Thyroid gland (tissue), 4 donors: Measurements from ENCODE around the gene KIAA0930. TPM values are rescaled to one million over a fixed set of nuclear protein-coding genes. Genes with fewer than 3 reads are reported as not detected.

Experiments used
- DNase-seq, 2 donors: peaks; one replicate each; pipeline ENCODE4 v3.0.0-alpha.2; 2019
- H3K27ac ChIP-seq, 3 donors: fragments of 200-600 bp; sonication (generic); 1 replicate in 2 of 3; 2 replicates in 1 of 3; pipeline ENCODE4 v1.5.1; 2016 to 2019; ENCODE audit warnings: mild to moderate bottlenecking in 1 of 3, moderate library complexity in 1 of 3
- H3K27me3 ChIP-seq: fragments of 200-600 bp; sonication (generic); one replicate; pipeline ENCODE4 v1.5.1; 2019
- H3K36me3 ChIP-seq, 2 donors: fragments of 200-600 bp; sonication (generic); one replicate each; pipeline ENCODE4 v1.5.1; 2016 to 2019
- H3K4me1 ChIP-seq, 2 donors: fragments of 200-600 bp; sonication (generic); one replicate each; pipeline ENCODE4 v1.5.1; 2017 to 2019
- H3K4me3 ChIP-seq, 3 donors: fragments of 200-600 bp; sonication (generic); replicated peaks in 1 of 3; 1 replicate in 2 of 3; 2 replicates in 1 of 3; pipeline ENCODE4 v1.5.1; 2016; ENCODE audit warnings: mild to moderate bottlenecking in 1 of 3
- H3K9me3 ChIP-seq: fragments of 200-600 bp; sonication (generic); one replicate; pipeline ENCODE4 v1.5.1; 2017
- POLR2A ChIP-seq, 2 donors: fragments of 450-650 bp; IDR thresholded peaks; one replicate each; pipeline ENCODE4 v1.6.1; 2017; ENCODE audit warnings: antibody characterized with exemption in 2 of 2, mild to moderate bottlenecking in 2 of 2, moderate library complexity in 1 of 2
- WGBS, 2 donors: methylation state at CpG; one replicate each; pipeline ENCODE4 v1.1.5; 2017; 5-methylcytosine and 5-hydroxymethylcytosine counted together
- intact Hi-C: fragments of 100-400 bp; cut with DNase I; formaldehyde crosslinking; loops from one replicate; pipeline ENCODE4 v1.15.1; 2023
- total RNA-seq, 4 donors: library from RNA; depleted of rRNA; stranded (reverse); fragments of >200 nt; gene quantifications; one replicate each; pipeline ENCODE4 v1.2.3, GENCODE V29; 2016
- TF ChIP-seq, protein P1 (sequence below), 6 experiments: fragments of 200-600 bp in 3 of 6; fragments of 450-650 bp in 3 of 6; sonication (generic) in 3 of 6; IDR thresholded peaks; one replicate each; pipeline ENCODE4 v1.5.1; 2016 to 2019; ENCODE audit warnings: antibody characterized with exemption in 6 of 6, mild to moderate bottlenecking in 2 of 6, inconsistent platforms in 1 of 6, moderate library complexity in 1 of 6

Gene KIAA0930
- total RNA-seq, result 10 to 100 TPM; 21.0 to 42.7 (median 25.0) TPM

DNA sequence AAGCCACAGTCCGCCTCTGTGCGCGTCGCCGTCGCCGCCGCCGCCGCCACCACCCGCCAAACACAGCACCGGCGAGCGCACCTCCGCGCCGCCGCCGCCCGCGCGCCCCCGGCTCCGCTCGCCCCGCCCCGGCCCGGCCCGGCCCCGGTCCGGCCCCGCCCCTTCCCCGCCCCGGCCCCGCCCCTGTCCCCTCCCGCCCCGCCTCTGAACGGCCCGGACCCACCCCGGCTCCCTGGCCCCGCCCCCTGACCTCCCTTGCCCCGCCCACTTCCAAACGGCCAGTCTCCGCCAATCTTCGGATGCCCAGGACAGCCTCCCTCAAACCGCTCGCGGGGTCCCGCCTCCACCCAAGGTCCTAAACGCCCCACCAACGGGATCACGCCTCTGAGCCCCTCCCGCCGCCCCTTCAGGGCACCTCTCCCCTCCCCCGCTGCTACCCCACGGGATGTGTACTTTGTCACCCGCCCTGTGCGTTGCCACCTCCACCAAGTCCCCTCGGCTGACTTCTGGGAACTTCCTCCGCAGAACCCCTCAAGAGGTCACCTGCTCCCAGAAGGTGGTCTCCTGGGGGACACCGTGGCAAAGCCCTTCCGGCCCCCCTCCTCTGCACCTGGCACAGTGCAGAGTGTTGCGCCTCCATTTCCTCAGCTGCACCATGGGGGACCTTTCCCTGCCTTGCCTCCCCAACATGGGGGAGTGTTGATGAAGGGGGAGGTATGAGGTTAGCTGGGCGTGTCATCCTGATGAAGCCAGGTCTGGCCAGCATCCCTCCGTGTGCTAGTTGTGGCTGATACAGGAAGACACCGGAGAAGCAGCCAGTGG lies at the start of gene KIAA0930:
TSS of gene KIAA0930 (minus strand) at position 85 of the 822 bp plus-strand sequence. CDS start 191 bp downstream, outside the sequence.
- H3K4me1 ChIP-seq, result peaks cover 12 to 29% of the 10 kb centered on the region in 2 donors
- peak within 1 kb of the TSS; percentile 11 to 50 (median 25) for H3K4me3 ChIP-seq
- no peaks in the 10 kb centered on the region for H3K27me3 ChIP-seq
- intact Hi-C loops, result loop anchor here (2.0 kb wide), 1 partner anchor 78 kb away; the partner anchor contains the start of gene NUP50
- H3K36me3 ChIP-seq, result no peaks in the 10 kb centered on the region
- no peaks in the 10 kb centered on the region for H3K9me3 ChIP-seq
- TF ChIP-seq POLR2A (IDR thresholded peaks at IDR 0.05), result no peak
- TF ChIP-seq, protein P1, sequence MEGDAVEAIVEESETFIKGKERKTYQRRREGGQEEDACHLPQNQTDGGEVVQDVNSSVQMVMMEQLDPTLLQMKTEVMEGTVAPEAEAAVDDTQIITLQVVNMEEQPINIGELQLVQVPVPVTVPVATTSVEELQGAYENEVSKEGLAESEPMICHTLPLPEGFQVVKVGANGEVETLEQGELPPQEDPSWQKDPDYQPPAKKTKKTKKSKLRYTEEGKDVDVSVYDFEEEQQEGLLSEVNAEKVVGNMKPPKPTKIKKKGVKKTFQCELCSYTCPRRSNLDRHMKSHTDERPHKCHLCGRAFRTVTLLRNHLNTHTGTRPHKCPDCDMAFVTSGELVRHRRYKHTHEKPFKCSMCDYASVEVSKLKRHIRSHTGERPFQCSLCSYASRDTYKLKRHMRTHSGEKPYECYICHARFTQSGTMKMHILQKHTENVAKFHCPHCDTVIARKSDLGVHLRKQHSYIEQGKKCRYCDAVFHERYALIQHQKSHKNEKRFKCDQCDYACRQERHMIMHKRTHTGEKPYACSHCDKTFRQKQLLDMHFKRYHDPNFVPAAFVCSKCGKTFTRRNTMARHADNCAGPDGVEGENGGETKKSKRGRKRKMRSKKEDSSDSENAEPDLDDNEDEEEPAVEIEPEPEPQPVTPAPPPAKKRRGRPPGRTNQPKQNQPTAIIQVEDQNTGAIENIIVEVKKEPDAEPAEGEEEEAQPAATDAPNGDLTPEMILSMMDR (IDR thresholded peaks at IDR 0.05), result no peak
- DNase-seq, result peak; percentile 67 to 68
- no peak within 1 kb of the TSS for H3K27ac ChIP-seq
- WGBS, 2 donors, result 11 to 20% methylated on average over 16 to 20 of the region's 66 CpGs

DNA sequence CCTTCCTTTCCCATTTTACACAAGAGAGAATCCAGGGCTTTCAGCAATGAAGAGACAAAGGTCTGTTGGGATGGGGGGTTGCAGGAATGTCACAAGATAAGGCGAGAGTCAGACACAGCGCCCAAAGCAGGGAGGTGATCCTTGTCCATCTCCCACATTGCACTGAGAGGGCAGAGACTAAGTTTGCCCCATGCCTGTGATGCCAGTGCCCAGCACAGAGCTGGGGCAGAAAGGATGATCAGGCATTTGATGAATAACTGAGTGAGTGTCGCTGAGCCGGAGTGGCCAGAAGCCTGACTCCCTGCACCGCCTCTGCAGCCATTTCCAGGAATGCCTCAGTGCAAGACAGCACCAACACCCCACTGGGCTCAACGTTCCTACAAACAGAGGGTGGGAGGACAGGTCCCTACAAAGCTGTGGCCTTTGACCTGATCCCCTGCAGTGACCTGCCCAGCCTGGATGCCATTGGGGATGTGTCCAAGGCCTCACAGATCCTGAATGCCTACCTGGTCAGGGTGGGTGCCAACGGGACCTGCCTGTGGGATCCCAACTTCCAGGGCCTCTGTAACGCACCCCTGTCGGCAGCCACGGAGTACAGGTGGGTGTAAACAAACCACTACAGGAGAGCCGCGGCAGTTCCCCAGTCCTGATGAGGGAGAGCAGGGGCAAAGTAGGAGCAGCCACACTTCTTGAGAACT lies 46.3 kb upstream of the KIAA0930 start:
- Histone ChIP-seq H3K9me3 (no peaks in the 10 kb centered on the region), H3K4me3 (no peak overlapping the region), H3K4me1 (peaks cover 10 to 26% of the 10 kb centered on the region in 2 donors), H3K36me3 (no peaks in the 10 kb centered on the region), H3K27ac (no peak overlapping the region), H3K27me3 (no peaks in the 10 kb centered on the region)
- intact Hi-C loops, result no loop called here
- WGBS, 2 donors, result 85 to 88% methylated on average over 9 to 11 of the region's 12 CpGs
- no peak for DNase-seq
- TF ChIP-seq, protein P1 (IDR thresholded peaks at IDR 0.05), result no peak
- TF ChIP-seq POLR2A (IDR thresholded peaks at IDR 0.05), result no peak

DNA sequence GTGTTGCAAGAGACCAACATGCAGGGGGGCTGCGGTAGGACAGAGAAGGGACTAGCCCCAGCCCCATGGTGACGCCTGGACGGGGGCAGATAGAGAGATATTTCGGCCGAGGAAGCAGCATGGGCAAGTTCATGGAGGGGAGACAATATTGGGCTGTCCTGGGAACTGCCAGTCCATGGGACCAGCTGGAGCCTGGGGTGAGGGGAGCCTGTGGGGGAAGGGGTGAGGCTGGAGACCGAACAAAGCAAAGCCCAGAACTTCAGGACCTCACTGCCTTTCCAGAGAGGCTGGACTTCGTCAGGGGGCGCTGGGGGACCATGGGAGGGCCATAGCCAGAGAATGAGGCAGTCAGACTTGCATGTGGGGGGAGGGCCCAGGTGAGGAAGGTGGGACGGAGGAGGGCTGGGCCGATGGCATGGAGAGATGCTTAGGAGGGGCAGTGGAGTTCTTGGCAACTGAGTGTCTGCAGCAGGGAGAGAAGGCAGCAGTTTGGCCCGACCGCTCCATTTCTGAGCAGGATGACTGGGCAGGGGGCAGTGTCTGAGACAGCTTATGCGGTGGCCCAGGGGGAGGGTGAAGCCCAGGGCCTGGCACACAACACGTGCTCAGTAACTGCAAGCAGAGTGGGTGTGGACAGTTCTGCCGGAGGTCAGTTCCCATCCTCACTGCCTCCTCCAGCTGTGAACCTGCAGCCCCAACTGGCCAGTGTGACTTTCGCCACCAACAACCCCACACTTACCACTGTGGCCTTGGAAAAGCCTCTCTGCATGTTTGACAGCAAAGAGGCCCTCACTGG lies 44.8 kb upstream of the KIAA0930 start:
- WGBS, 2 donors, result 54 to 73% methylated on average over 14 to 16 of the region's 16 CpGs
- DNase-seq, result peak in 1 of 2 donors; percentile 9
- peak overlapping the region in 1 of 3 donors; percentile 19 for H3K4me3 ChIP-seq

DNA sequence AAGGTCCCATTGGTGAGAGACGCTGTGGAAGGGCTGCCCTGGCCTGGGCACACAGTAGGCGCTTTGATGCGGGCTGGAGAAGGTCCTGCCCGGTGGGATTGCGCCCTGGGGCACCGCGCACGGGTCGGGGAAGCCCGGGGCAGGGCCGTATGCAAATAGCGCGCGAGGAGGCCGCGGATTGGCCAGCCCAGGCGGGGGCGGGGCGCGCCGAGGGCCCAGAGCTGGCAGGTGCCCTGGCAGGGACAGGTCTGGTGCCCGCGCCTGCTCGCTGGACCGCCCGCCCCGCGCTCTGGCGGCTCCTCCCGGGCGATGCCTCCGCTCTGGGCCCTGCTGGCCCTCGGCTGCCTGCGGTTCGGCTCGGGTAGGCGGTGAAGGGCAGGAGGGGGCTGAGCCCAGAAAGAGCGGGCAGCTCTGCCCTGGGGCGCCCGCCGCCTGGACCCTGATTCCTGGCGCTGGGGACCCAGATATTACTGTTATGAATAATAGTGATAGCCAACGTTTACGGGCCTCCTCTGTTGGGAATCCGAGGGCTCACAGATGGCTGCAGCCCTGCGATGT lies 44.1 kb upstream of the KIAA0930 start, which contains the start of gene UPK3A:
TSS of gene UPK3A (plus strand) at position 245 of the 558 bp plus-strand sequence. CDS start at position 310, 65 bp downstream.
- WGBS, 2 donors, result 8 to 10% methylated on average over 7 to 34 of the region's 46 CpGs
- peak; percentile 92 for DNase-seq
- H3K4me1 ChIP-seq, result peaks cover 23 to 41% of the 10 kb centered on the region in 2 donors
- H3K27me3 ChIP-seq, result no peaks in the 10 kb centered on the region
- TF ChIP-seq POLR2A (IDR thresholded peaks at IDR 0.05), result peak; percentile 21 to 96
- TF ChIP-seq, protein P1 (IDR thresholded peaks at IDR 0.05), result peak in 1 of 6 experiments; percentile 19
- H3K27ac ChIP-seq, result peak within 1 kb of the TSS in 2 of 3 donors; percentile 29 to 51
- no peaks in the 10 kb centered on the region for H3K36me3 ChIP-seq
- peak within 1 kb of the TSS in 1 of 3 donors; percentile 19 for H3K4me3 ChIP-seq
- H3K9me3 ChIP-seq, result no peaks in the 10 kb centered on the region
- intact Hi-C loops, result no loop called here

More for the DNA sequence above, 44.8 kb upstream of the KIAA0930 start:
- intact Hi-C loops, result no loop called here
- Histone ChIP-seq H3K27ac (peak overlapping the region in 2 of 3 donors; percentile 29 to 51), H3K36me3 (no peaks in the 10 kb centered on the region), H3K4me1 (peaks cover 16 to 38% of the 10 kb centered on the region in 2 donors), H3K27me3 (no peaks in the 10 kb centered on the region), H3K9me3 (no peaks in the 10 kb centered on the region)
- TF ChIP-seq POLR2A (IDR thresholded peaks at IDR 0.05), result no peak
- TF ChIP-seq, protein P1 (IDR thresholded peaks at IDR 0.05), result no peak
